CD4-positive, alpha-beta T cell treated with Interleukin-21 for 1 hour (primary cell): ENCODE data around the gene DMD.
"Not testable (repeated sequence)": the region's sequence is repeated elsewhere in the genome, so short reads cannot be mapped to it uniquely, and the experiment has no call there.

Experiments used
- DNase-seq: peaks from one replicate; pipeline ENCODE4 v3.0.0-alpha.2; 2020

The DMD gene

GRCh38 chrX:32451954-32452695 is 759.2 kb downstream of the DMD start:
- DNase-seq: no peak

- DNase-seq: no peak
Measured at GRCh38 chrX:32448945-32449344, 762.4 kb downstream of the DMD start.

DNA sequence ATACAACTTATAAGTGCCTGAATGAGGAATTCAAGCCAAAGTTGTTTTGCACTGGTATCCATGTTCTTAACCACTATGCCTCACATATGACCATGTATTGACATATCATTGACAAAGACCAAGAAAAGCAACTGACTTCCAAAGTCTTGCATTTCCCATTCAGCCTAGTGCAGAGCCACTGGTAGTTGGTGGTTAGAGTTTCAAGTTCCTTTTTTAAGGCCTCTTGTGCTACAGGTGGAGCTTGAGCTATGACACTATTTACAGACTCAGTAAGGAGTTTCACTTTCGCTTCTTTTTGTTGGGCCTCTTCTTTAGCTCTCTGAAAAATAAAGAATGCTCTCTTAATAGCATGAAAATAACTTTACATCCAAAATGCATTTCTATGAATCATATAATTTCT is 763.0 kb downstream of the DMD start:
- DNase-seq: peak; percentile 28

DNA sequence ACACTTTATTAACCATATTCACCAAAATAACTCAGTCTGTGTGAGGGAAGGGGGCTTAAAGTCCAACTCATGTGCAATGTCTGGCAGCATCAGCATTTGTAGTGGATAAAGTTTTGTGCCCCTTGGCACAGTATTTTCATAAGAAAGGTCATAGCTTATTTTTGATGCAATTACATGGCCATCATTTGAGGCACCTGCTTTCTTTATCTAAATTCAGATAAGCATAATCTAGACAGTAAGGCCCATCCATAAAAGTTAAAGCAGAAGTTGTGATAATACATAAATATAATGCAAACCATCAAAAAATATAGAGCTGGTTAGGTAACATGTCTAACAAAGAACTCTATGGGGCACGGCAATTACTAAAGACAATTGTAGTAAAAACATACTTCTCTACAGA is 763.7 kb downstream of the DMD start:
- DNase-seq: no peak

GRCh38 chrX:32443841-32444240 is 767.5 kb downstream of the DMD start:
- DNase-seq: no peak

DNA sequence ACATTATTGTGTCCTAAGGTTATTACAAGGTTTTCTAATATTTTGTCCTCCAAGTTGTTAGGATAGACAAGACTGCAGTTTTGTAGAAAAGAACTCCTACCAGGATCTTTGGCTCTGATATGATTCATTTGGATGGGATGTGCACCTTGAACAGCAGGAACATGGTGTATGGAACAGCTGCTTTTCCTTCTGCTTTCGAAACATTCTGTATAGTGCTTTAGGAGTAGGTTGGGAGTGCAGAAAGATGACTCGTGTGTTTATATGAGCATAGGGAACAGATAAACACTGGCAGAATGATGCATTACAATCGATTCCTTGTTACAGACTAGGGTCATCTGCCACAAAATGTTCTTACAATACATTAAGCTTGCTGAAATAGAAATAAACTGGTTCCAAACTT is 790.1 kb downstream of the DMD start:
- no peak for DNase-seq

GRCh38 chrX:32408389-32408788 is 803.0 kb downstream of the DMD start:
- peak; percentile 10 for DNase-seq

GRCh38 chrX:32397562-32398216 is 813.7 kb downstream of the DMD start:
- DNase-seq: no peak

GRCh38 chrX:32395878-32396277 is 815.5 kb downstream of the DMD start:
- DNase-seq: no peak

GRCh38 chrX:32392655-32393054 is 818.7 kb downstream of the DMD start:
- no peak for DNase-seq

DNA sequence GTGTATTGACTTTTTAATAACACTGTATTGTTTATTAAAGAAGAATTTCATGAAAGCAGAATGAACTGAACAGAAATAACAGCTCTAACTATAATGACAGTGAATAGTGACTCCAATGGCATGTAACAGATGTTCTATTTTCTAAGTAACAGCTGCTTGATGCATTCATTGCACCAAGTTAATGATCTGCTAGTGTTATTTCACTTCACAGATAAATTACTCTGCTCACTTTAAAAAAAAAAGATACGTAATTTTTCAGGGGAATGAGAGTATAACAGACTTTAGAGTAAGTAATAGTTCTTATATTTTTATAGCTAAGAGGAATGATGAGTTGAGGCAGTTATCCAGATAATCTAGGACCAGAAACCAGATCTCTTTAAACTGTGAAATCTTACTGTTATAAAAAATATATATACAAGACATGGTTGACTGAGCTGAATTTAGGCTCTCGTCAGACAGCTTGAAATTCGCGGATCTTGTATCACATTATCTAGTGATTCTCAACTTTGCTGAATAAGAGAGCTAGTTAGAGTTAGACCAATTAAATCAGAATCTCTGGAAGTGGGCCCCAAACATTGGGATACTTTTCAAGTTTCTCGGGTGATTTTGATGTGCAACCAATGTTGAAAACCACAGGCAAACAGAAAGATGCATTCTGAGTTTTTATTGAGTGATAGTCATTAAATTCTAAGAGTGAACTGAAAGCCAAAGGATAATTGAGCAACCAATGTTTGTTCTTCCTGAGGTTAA is 840.7 kb downstream of the DMD start:
- no peak for DNase-seq

- no peak for DNase-seq
Measured at GRCh38 chrX:32293962-32294700, 917.2 kb downstream of the DMD start.

- DNase-seq: no peak
Measured at GRCh38 chrX:32289356-32289755, 922.0 kb downstream of the DMD start.

- no peak for DNase-seq
Measured at GRCh38 chrX:32281853-32282252, 929.5 kb downstream of the DMD start.

GRCh38 chrX:32280921-32281320 is 930.4 kb downstream of the DMD start:
- no peak for DNase-seq

GRCh38 chrX:32280489-32280888 is 930.9 kb downstream of the DMD start:
- DNase-seq: no peak

DNA sequence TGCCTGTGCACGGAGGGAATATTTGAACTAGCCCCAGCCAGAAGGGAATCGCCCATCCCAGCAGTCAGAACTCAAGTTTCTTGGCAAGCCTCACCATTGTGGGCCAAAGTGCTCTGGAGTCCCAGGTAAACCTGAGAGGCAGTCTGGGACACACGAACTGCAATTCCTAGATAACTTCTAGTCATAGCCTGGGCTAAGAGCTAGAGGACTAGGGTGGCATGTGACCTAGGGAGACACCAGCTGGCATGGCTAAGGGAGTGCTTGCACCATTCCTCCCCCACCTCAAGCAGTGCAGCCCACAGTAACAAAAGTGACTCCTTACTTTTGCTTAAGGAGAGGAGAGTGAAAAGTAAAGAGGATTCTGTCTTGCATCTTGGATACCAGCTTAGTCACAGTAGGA is 935.2 kb downstream of the DMD start:
- no peak for DNase-seq

GRCh38 chrX:32269866-32270265 is 941.5 kb downstream of the DMD start:
- DNase-seq: no peak

GRCh38 chrX:32268207-32268606 is 943.1 kb downstream of the DMD start:
- DNase-seq: no peak

- DNase-seq: no peak
Measured at GRCh38 chrX:32267796-32268195, 943.6 kb downstream of the DMD start.

DNA sequence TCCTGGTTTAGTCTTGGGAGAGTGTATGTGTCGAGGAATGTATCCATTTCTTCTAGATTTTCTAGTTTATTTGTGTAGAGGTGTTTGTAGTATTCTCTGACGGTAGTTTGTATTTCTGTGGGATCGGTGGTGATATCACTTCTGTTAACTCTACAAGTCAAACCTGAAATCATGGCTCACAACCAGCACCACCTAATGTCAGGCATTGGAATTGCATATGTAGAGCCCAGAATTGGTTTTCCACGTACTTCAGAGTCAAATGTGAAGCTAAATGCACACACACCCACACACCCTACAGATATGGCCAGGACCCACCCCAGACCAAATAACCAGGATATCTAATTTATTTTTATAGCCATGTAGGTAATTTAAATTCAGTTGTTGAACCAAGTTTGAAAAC is 964.7 kb downstream of the DMD start:
- not testable (repeated sequence) for DNase-seq

DNA sequence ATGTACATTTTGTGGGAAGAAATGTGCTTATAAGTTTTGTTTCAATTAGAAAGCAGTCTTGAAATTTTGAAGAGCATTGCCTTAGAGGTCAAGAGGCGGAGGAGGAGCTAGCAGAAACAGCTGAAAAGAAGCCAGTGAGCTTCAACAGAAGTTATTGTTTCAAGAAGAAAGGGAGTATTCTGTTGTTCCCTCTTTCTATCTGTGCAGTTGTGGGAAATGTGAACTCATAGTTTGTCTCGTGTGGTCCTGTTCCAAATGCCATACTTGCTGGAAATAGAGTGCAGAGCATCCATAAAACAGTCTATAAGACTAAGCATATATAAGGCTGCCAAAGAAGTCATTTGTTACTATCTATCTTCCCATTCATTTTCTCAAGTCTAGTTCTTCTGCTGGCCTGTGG is 1015.7 kb downstream of the DMD start:
- no peak for DNase-seq

DNA sequence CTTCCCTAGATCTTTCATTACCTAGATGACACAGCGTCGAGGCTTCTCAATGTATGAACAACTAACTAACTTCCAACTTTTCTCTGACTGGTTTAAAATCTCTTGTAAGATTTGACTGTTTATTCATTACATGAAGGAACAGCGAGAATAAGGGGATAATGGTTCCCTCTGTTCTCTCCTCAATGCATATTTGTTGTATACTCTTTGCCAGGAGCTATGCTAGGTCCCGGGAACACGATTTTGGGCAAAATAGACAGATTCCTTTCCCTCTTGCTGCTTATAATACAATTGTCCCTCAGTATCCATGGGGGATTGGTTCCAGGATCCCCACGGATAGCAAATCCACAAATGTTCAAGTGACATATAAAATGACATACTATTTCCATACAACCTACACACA is 1020.0 kb downstream of the DMD start:
- no peak for DNase-seq
